HG03064 (cell line): ENCODE results near the gene MED17.

Source experiments
- ATAC-seq: cut with Tn5 transposase; IDR thresholded peaks from one replicate; pipeline ENCODE4 v1.9.1; 2021; ENCODE audit warnings: low read depth; ENCODE audit not compliant: unreplicated experiment

Gene MED17

DNA sequence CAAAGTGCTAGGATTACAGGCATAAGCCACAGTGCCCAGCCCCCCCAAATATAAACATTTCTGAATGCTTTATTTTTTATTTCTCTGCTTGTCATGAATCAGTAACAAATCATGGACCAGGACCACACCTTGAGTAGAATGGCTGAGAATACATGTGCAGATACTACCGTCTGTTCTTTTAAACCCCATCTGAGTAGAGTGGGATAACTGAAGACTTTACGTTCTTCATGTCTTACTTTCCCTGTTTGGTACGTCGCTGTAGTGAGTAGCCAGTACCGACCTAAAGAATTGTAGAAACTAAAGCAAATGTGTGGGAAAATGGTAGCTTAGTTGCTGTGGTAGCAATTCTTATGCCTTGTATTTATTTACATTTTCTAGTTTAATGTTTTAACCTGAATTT, 29.9 kb downstream of the MED17 start:
- no peak for ATAC-seq

DNA sequence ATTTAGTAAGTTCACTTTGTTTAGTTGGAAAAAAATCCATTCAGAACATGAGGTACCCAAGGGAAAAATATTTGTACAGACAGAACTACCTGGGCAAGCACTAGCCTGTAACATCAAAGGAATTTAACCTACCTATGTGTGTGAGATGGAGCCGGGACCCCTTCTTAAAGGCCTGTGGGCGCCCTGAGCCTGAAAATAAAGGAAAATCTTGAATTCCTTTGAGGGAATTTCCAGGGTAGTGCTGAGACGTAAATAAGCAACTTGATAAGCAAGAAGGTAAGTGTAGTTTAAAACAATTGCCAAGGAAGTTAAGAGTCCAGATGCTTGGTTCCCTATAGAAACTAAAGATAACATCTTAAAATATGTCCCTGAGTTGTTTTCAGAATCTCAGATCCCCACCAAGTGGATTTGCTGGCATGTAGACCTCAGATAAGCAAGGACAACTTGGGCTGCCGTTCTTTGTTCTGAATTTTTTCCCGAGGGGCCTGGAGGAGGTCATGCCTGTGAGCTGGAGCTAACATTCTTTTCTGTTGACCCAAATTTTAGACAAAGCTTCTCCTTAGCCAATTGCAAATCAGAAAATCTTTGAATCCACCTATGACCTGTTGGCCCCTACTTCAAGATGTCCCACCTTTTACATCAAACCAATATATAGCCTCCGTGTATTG, 31.0 kb downstream of the MED17 start:
- no peak for ATAC-seq

- ATAC-seq: no peak
These were observed 33.6 kb downstream of the MED17 start for GRCh38 chr11:93817426-93818348.

- ATAC-seq: no peak
These were observed 36.0 kb downstream of the MED17 start for GRCh38 chr11:93819966-93820695.

DNA sequence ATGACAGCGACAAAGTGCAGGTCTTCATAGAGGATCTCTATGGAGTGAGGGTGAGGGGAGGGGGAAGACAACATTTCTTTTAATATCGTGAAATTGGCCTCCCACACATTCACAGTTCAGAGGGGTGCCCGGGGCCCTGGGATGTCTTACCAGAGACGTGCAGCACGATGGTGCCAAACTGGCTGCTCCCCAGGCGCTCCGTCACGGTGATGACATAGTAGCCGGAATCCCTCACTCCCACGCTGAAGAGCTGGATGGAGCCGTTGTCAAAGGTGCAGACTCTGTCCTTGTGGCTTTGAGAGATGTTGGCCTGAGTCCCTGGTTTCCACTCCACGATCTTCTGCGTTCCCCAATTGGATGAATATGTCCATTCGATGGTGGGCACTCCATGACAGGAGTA, 36.8 kb downstream of the MED17 start:
- ATAC-seq: no peak

- ATAC-seq: no peak
These were observed 37.5 kb downstream of the MED17 start for GRCh38 chr11:93821617-93822016.

DNA sequence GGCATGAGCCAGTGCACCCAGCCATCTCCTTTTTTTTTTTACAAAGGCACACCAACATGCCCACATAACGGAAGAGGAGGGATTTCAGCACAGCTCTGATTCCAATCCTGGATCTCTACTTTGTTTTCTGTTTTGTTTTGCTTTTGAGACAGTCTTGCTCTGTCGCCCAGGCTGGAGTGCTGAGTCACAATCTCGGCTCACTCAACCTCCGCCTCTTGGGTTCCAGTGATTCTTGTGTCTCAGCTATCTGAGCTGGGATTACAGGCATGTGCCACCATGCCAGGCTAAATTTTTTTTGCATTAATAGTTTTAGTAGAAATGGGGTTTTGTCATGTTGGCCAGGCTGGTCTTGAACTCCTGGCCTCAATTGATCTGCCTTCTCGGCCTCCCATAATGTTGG, 38.3 kb downstream of the MED17 start:
- no peak for ATAC-seq

GRCh38 chr11:93823210-93823609, 39.1 kb downstream of the MED17 start:
- ATAC-seq: no peak

DNA sequence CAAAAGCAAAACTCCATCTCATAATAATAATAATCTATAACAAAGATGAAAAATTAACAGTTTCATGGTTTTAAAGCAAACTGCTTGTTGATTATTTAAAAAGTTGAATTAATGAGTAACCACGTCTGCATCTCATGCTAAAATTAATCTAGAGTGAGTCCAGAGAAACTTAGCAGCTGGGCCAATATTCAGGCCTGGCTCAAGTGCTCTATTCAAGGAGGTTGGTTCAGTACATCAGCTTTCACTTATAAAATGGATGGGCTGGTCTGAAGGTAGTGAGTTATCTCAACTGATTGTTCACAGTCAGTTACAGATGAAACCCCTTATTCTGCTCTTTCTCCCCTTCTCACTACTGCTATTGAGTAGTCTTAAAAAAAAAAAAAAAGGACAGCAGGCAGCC, 43.3 kb downstream of the MED17 start:
- no peak for ATAC-seq

DNA sequence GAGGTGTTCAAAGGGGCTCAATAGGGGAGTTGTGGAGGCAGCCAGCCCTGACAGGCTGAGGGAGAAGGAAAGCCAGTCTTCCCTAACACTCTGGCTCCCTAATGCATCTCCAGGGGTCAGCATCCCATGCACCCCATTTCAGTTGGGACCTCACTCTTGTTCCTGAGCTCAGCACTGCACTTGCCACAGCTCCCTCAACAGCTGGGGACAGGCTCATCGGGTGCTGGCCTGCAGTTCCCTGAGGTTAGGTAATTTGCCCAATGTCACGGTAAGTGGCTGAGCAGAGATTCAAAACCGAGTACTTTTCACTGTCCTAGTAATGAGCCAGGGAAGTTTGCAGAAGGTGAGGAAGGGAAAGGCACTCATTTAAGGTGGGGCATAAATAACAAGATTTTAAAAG, 45.5 kb downstream of the MED17 start:
- no peak for ATAC-seq

GRCh38 chr11:93831343-93832127, 47.5 kb downstream of the MED17 start:
- no peak for ATAC-seq

DNA sequence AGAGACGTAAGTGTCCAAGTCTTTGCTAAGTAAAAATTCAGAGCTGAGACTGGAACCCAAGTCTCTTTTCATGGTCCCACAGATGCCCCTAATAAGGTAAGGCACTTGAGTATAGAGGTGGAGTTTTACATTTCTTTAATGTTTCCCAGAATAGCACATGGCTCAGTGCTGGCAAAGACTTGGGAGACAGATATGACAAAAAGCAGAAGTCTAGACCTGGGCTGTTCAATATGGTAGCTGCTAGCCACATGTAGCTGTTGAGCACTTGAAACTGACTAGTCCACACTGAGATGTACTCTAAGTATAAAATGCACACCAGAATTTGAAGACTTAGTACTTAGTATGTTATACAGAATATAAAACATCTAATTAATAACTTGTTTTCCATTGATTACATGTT, 48.7 kb downstream of the MED17 start:
- ATAC-seq: no peak

DNA sequence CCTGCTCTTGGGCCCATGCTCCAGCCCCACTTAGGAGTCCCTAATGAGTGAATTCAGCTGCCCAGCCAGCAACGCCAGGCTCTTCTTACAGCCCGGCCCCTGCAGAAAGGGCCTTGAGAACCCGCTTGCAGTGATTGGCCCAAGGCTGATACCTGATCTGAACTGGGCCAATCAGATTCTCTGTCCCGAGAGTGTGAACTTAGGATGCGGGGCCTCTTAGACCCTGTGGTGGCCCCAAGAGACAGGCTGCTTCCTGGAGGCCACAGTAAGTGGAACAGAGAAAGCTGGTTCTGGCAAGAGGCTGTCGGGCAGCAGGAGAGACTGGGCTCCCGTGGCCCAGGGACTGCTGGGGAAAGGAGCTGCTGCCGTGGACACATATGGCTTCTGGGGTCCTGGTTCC, 54.9 kb downstream of the MED17 start:
- no peak for ATAC-seq

DNA sequence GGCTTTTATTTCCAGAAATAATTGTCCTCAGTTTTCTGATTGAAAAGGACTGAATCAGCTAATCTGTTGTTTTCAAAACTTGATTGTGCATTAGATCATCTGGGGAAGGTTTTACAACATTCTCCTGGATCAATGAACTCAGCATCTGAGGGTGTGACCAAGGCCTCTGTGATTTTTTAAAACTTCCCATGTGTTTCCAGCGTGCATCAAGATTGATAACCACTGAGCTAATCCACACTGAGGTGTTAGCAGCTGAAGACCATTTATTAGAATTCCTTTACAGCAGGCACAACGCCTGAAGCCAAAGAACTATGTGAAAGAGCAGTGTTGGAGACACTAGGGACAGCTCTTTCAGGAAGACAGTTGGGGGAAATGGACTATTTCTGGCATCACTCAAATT, 56.1 kb downstream of the MED17 start:
- ATAC-seq: no peak

GRCh38 chr11:93840981-93841380, 56.9 kb downstream of the MED17 start:
- no peak for ATAC-seq

- no peak for ATAC-seq
These were observed 57.4 kb downstream of the MED17 start for GRCh38 chr11:93841446-93841845.

DNA sequence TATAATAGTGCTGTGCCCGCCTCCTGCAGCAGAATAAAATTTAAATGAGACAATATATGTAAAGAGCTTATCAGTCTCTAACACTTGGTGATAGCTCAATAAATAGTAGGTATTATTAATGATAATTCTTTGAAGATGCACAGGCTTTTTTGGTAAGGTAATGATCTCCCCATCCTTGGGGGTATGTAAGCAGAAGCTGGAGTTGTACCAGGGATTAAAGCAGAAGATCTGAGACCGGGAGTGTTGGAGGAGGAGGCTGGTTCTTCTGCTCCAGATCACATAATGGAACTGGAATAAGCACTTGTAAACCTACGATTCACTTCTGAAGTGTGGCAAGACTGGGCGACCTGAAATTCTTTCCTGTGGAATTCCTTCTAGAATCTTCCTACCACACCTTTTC, 58.0 kb downstream of the MED17 start:
- no peak for ATAC-seq

- no peak for ATAC-seq
These were observed 58.4 kb downstream of the MED17 start for GRCh38 chr11:93842461-93842860.

GRCh38 chr11:93843906-93844305, 59.8 kb downstream of the MED17 start:
- ATAC-seq: no peak

GRCh38 chr11:93844568-93844967, 60.5 kb downstream of the MED17 start:
- ATAC-seq: no peak
